H1 (cell line): ENCODE measurements around the gene TNFRSF14. TPM values are rescaled to one million over a fixed set of nuclear protein-coding genes. Genes with fewer than 3 reads are reported as not detected.

Experiments used
- CTCF ChIA-PET: fragments of 300-600 bp; sonication (Branson Sonifier 250); formaldehyde crosslinking; loops from one replicate; lab custom pipeline; 2021; ENCODE audit not compliant: partially characterized antibody; lab: Charles Lee
- POLR2A ChIA-PET: fragments of 300-600 bp; sonication (Branson Sonifier 250); formaldehyde crosslinking; loops from one replicate; lab custom pipeline; 2021; ENCODE audit warnings: inconsistent platforms; ENCODE audit not compliant: partially characterized antibody; lab: Charles Lee
- DNase-seq, 2 experiments: peaks; one replicate each; pipeline versions ENCODE4 v3.0.0 to v3.0.0-alpha.2; 2010 to 2022; ENCODE audit warnings: low spot score in 2 of 2, low read depth in 1 of 2, mixed read lengths in 1 of 2
- FAIRE-seq: peaks from 2 replicates; lab custom pipeline; 2011; peaks lifted over from hg19 to GRCh38; lab: Jason Lieb, UNC
- H2AFZ ChIP-seq: 2 replicates; pipeline ENCODE4 v1.8.1; 2012; ENCODE audit warnings: low read length, inconsistent platforms
- H2AK5ac ChIP-seq: 2 replicates; pipeline ENCODE4 v1.6.1; 2013; ENCODE audit warnings: low read depth, low read length
- H2BK120ac ChIP-seq: replicated peaks from 2 replicates; pipeline ENCODE3; 2013; ENCODE audit warnings: low read depth, low read length, inconsistent platforms
- H2BK12ac ChIP-seq: 2 replicates; pipeline ENCODE4 v1.6.1; 2013; ENCODE audit warnings: low read depth, low read length
- H2BK15ac ChIP-seq: 2 replicates; pipeline ENCODE4 v1.6.1; 2013; ENCODE audit warnings: low read length
- H2BK20ac ChIP-seq: 2 replicates; pipeline ENCODE4 v1.6.1; 2013; ENCODE audit warnings: low read length
- H2BK5ac ChIP-seq: 2 replicates; pipeline ENCODE4 v1.6.1; 2013; ENCODE audit warnings: low read depth, low read length
- H3K14ac ChIP-seq: 2 replicates; pipeline ENCODE4 v1.6.1; 2013; ENCODE audit warnings: inconsistent platforms; ENCODE audit not compliant: insufficient read length
- H3K18ac ChIP-seq: 2 replicates; pipeline ENCODE4 v1.6.1; 2013; ENCODE audit warnings: low read length; ENCODE audit errors: extremely low read depth
- H3K23ac ChIP-seq: 2 replicates; pipeline ENCODE4 v1.6.1; 2013; ENCODE audit warnings: inconsistent platforms; ENCODE audit not compliant: insufficient read length
- H3K23me2 ChIP-seq: 2 replicates; pipeline ENCODE4 v1.6.1; 2013; ENCODE audit warnings: low read depth, low read length
- H3K27ac ChIP-seq: 2 replicates; pipeline ENCODE4 v1.6.1; 2011; ENCODE audit warnings: low read depth, low read length, inconsistent platforms
- H3K27me3 ChIP-seq, 4 experiments: replicated peaks in 1 of 4; 1 replicate in 1 of 4; 2 replicates in 3 of 4; pipeline versions ENCODE4 v1.6.1 to v1.8.1; 2011 to 2013; ENCODE audit warnings: low read length in 3 of 4, mild to moderate bottlenecking in 3 of 4, inconsistent platforms in 2 of 4, mixed read lengths in 2 of 4, moderate library complexity in 1 of 4; ENCODE audit not compliant: control insufficient read depth in 3 of 4, insufficient read depth in 3 of 4; ENCODE audit errors: extremely low read depth in 1 of 4
- H3K36me3 ChIP-seq, 4 experiments: 2 replicates each; pipeline versions ENCODE4 v1.6.1 to v1.8.1; 2011 to 2013; ENCODE audit warnings: mild to moderate bottlenecking in 4 of 4, low read length in 3 of 4, moderate library complexity in 2 of 4, control low read depth in 1 of 4, inconsistent platforms in 1 of 4; ENCODE audit not compliant: insufficient read depth in 4 of 4, control insufficient read depth in 2 of 4
- H3K4ac ChIP-seq: replicated peaks from 2 replicates; pipeline ENCODE3; 2013; ENCODE audit warnings: low read length, low read depth, mixed read lengths, inconsistent platforms; ENCODE audit not compliant: insufficient read length
- H3K4me1 ChIP-seq, 4 experiments: replicated peaks in 1 of 4; 1 replicate in 1 of 4; 2 replicates in 3 of 4; pipeline versions ENCODE4 v1.6.1 to v1.8.1; 2011 to 2013; ENCODE audit warnings: low read length in 3 of 4, inconsistent platforms in 2 of 4, mixed read lengths in 1 of 4; ENCODE audit not compliant: insufficient read depth in 4 of 4, control insufficient read depth in 3 of 4
- H3K4me2 ChIP-seq, 2 experiments: 2 replicates each; pipeline versions ENCODE4 v1.6.1 to v1.8.1; 2011 to 2013; ENCODE audit warnings: low read depth in 2 of 2, low read length in 2 of 2, control low read depth in 1 of 2, inconsistent platforms in 1 of 2, mild to moderate bottlenecking in 1 of 2; ENCODE audit not compliant: insufficient read depth in 1 of 2
- H3K4me3 ChIP-seq, 4 experiments: fragments of 200-600, 300-600 bp in 1 of 4; sonication (generic), shearing (Covaris generic), sonication (Bioruptor Twin) in 1 of 4; 2 replicates each; pipeline versions ENCODE4 v1.5.1 to v1.8.1; 2011 to 2016; ENCODE audit warnings: low read length in 4 of 4, low read depth in 3 of 4, control low read depth in 2 of 4, inconsistent platforms in 2 of 4, mild to moderate bottlenecking in 2 of 4, mixed read lengths in 1 of 4, moderate library complexity in 1 of 4; ENCODE audit not compliant: insufficient read depth in 2 of 4; ENCODE audit errors: extremely low read depth in 1 of 4
- H3K56ac ChIP-seq: replicated peaks from 2 replicates; pipeline ENCODE3; 2013; ENCODE audit warnings: low read depth, mild to moderate bottlenecking, mixed read lengths, low read length, inconsistent platforms; ENCODE audit not compliant: insufficient read length
- H3K79me1 ChIP-seq: 2 replicates; pipeline ENCODE4 v1.6.1; 2013; ENCODE audit warnings: low read depth, low read length, control low read depth
- H3K79me2 ChIP-seq, 2 experiments: 2 replicates each; pipeline versions ENCODE4 v1.6.1 to v1.8.1; 2012 to 2013; ENCODE audit warnings: low read length in 2 of 2, mild to moderate bottlenecking in 2 of 2, inconsistent platforms in 1 of 2; ENCODE audit not compliant: insufficient read depth in 2 of 2, control insufficient read depth in 1 of 2
- H3K9ac ChIP-seq, 4 experiments: replicated peaks in 1 of 4; 1 replicate in 1 of 4; 2 replicates in 3 of 4; pipeline versions ENCODE4 v1.6.1 to v1.8.1; 2011 to 2013; ENCODE audit warnings: low read depth in 3 of 4, low read length in 3 of 4, control low read depth in 2 of 4, mild to moderate bottlenecking in 2 of 4, moderate library complexity in 2 of 4, inconsistent platforms in 1 of 4; ENCODE audit errors: extremely low read depth in 1 of 4
- H3K9me3 ChIP-seq, 2 experiments: 2 replicates each; pipeline versions ENCODE4 v1.6.1 to v1.8.1; 2012 to 2013; ENCODE audit warnings: mild to moderate bottlenecking in 2 of 2, moderate library complexity in 2 of 2, control low read depth in 1 of 2, inconsistent platforms in 1 of 2, low read depth in 1 of 2, low read length in 1 of 2, mixed read lengths in 1 of 2; ENCODE audit not compliant: insufficient read depth in 2 of 2
- H4K20me1 ChIP-seq, 2 experiments: replicated peaks in 1 of 2; 2 replicates each; pipeline versions ENCODE3 to v1.8.1; 2011 to 2013; ENCODE audit warnings: inconsistent platforms in 2 of 2, low read length in 2 of 2, mild to moderate bottlenecking in 1 of 2; ENCODE audit not compliant: insufficient read depth in 2 of 2, control insufficient read depth in 1 of 2
- H4K5ac ChIP-seq: 2 replicates; pipeline ENCODE4 v1.6.1; 2013; ENCODE audit warnings: low read length, low read depth, mixed read lengths, inconsistent platforms; ENCODE audit not compliant: insufficient read length
- H4K8ac ChIP-seq: 2 replicates; pipeline ENCODE4 v1.8.0; 2013; ENCODE audit warnings: mild to moderate bottlenecking, moderate library complexity, low read length, inconsistent platforms; ENCODE audit not compliant: insufficient read depth; ENCODE audit errors: extremely low read depth
- H4K91ac ChIP-seq: replicated peaks from 2 replicates; pipeline ENCODE3; 2013; ENCODE audit warnings: low read length, mixed read lengths, inconsistent platforms; ENCODE audit not compliant: insufficient read length
- BCL11A ChIP-seq, 2 experiments: IDR thresholded peaks; one replicate each; pipeline ENCODE4 v1.6.1; 2011; ENCODE audit warnings: low read depth in 2 of 2, low read length in 2 of 2, mild to moderate bottlenecking in 2 of 2
- NRF1 ChIP-seq: IDR thresholded peaks from 2 replicates; pipeline ENCODE4 v1.6.1; 2011; ENCODE audit warnings: mild to moderate bottlenecking, low read depth, low read length, improper control_type of control experiment
- SIN3A ChIP-seq, 2 experiments: IDR thresholded peaks in 1 of 2; conservative IDR thresholded peaks in 1 of 2; 2 replicates each; pipeline ENCODE4 v1.6.1; 2011 to 2012; ENCODE audit warnings: low read length in 2 of 2, improper control_type of control experiment in 1 of 2, low read depth in 1 of 2, mild to moderate bottlenecking in 1 of 2
- TCF12 ChIP-seq: IDR thresholded peaks from 2 replicates; pipeline ENCODE4 v1.6.1; 2011; ENCODE audit warnings: low read depth, mild to moderate bottlenecking, low read length
- WGBS, 2 experiments: shearing (Covaris generic) in 1 of 2; methylation state at CpG; one replicate each; pipeline versions ENCODE4 v1.1.6 to v1.1.7; 2013 to 2015; ENCODE audit warnings: low lambda C conversion rate in 2 of 2, mixed read lengths in 2 of 2, inconsistent platforms in 1 of 2, low coverage in 1 of 2, missing lambda C conversion rate in 1 of 2; ENCODE audit not compliant: insufficient replicate concordance in 2 of 2, insufficient coverage in 1 of 2, insufficient read length in 1 of 2; ENCODE audit errors: extremely low coverage in 1 of 2, missing lambda C conversion rate in 1 of 2; 5-methylcytosine and 5-hydroxymethylcytosine counted together
- polyA plus RNA-seq, 7 experiments: library from polyadenylated mRNA; depleted of rRNA in 3 of 7; stranded (reverse) in 5 of 7; unstranded in 2 of 7; fragments of >200 nt in 5 of 7; fragments of 200-250 nt in 2 of 7; gene quantifications; 1 replicate in 5 of 7; 2 replicates in 1 of 7; 4 replicates in 1 of 7; pipeline versions ENCODE4 v1.2.1 to v1.2.3, GENCODE V29; 2011 to 2013; ENCODE audit warnings: missing spikeins in 2 of 7, mixed read lengths in 2 of 7
- total RNA-seq: library from RNA; stranded (reverse); fragmentation: NEBNext Ultra II Directional; extraction: Animal tissue kit (Norgen Biotek cat#: 25700); gene quantifications from 2 replicates; pipeline ENCODE4 v1.2.1, GENCODE V29; 2021
- TF ChIP-seq, protein P1 (sequence below): IDR thresholded peaks from 2 replicates; pipeline ENCODE4 v1.6.1; 2011; ENCODE audit warnings: low read length, improper control_type of control experiment

Gene TNFRSF14
- total and polyA plus RNA-seq, 2 of the 8 experiments (the other 6 are each of a cell fraction or from before 2014, with no cell fraction given) = 0.36 to 0.50 TPM

DNA sequence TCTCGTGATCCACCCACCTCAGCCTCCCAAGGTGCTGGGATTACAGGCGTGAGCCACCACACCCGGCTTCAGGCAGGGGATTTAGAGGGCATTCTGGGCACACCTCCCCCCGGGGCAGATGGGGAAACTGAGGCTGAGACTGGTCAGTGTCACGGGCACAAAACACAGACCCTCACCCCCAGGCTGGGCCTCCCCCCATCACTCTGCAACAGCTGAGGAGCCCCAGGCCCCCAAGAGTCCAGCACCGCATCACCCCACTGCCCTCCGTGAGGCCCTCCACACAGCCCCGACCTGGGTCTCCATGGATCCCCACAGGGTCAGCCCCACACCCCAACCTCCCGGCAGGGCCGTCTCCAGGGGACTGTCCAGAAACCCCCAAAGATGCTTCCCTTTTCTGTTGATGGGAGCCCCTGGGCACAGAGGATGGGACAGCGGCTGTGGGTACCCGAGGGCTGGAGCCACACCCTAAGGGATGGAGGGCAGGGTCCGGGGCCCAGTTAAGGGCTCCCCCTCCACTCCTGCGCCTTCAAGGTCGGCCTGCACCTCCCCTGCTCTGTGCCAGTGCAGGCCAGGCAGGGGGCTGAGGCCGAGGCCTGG lies 11.0 kb downstream of the TNFRSF14 start:
- H4K5ac ChIP-seq = no peak overlapping the region
- no peaks in the 10 kb centered on the region for H3K27me3 ChIP-seq
- H4K91ac ChIP-seq = no peak overlapping the region
- H3K27ac ChIP-seq = no peak overlapping the region
- no peak overlapping the region for H2BK15ac ChIP-seq
- H2BK20ac ChIP-seq = no peak overlapping the region
- no peak overlapping the region for H4K8ac ChIP-seq
- ChIA-PET CTCF (no interaction called here), POLR2A (no interaction called here)
- H3K79me1 ChIP-seq = no peaks in the 10 kb centered on the region
- H2AK5ac ChIP-seq = no peak overlapping the region
- H2AFZ ChIP-seq = no peak overlapping the region
- no peak overlapping the region for H3K23ac ChIP-seq
- H3K36me3 ChIP-seq = no peaks in the 10 kb centered on the region
- H3K4me2 ChIP-seq = no peak overlapping the region
- no peak overlapping the region for H2BK5ac ChIP-seq
- no peak overlapping the region for H2BK120ac ChIP-seq
- H3K4me1 ChIP-seq = peaks cover 0 to 5% (median 0%) of the 10 kb centered on the region in 4 experiments; a peak in 1 of 7 replicates
- no peaks in the 10 kb centered on the region for H3K9me3 ChIP-seq
- H3K4me3 ChIP-seq = no peak overlapping the region
- H3K23me2 ChIP-seq = no peaks in the 10 kb centered on the region
- no peak overlapping the region for H3K9ac ChIP-seq
- no peak overlapping the region for H3K14ac ChIP-seq
- DNase-seq (no peak), FAIRE-seq (no peak)
- H3K79me2 ChIP-seq = no peaks in the 10 kb centered on the region
- no peak for TF ChIP-seq NRF1
- TF ChIP-seq TCF12 = no peak
- TF ChIP-seq, protein P1, sequence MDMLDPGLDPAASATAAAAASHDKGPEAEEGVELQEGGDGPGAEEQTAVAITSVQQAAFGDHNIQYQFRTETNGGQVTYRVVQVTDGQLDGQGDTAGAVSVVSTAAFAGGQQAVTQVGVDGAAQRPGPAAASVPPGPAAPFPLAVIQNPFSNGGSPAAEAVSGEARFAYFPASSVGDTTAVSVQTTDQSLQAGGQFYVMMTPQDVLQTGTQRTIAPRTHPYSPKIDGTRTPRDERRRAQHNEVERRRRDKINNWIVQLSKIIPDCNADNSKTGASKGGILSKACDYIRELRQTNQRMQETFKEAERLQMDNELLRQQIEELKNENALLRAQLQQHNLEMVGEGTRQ = no peak
- no peak for TF ChIP-seq SIN3A (conservative IDR thresholded peaks at IDR 0.05 in 1 of 2, IDR thresholded peaks at IDR 0.05 in 1 of 2; ENCODE audit: low read depth in 1 of 2, low read length in 2 of 2)
- no peak for TF ChIP-seq BCL11A (IDR thresholded peaks at IDR 0.05; ENCODE audit: low read depth in 2 of 2, low read length in 2 of 2)
- no peak overlapping the region for H3K56ac ChIP-seq
- no peaks in the 10 kb centered on the region for H4K20me1 ChIP-seq
- H3K4ac ChIP-seq = no peak overlapping the region
- no peak overlapping the region for H3K18ac ChIP-seq
- 88% methylated on average over 14 of the region's 16 CpGs; no CpG with 5 or more reads in 1 of the 2 experiments for whole genome bisulfite sequencing, 2 experiments
- H2BK12ac ChIP-seq = no peak overlapping the region
